GM12878 (cell line): ENCODE data around the gene PANK1. TPM values are rescaled to one million over a fixed set of nuclear protein-coding genes. Genes with fewer than 3 reads are reported as not detected.

ENCODE experiments used
- ASH2L ChIP-seq: fragments of 300-600, 200-600 bp; sonication (generic); IDR thresholded peaks from 2 replicates; pipeline ENCODE4 v1.6.1; 2017; ENCODE audit warnings: low read depth, mild to moderate bottlenecking, borderline replicate concordance
- ATF7 ChIP-seq: fragments of 450-650 bp; IDR thresholded peaks from 2 replicates; pipeline ENCODE4 v1.6.1; 2016; ENCODE audit warnings: low read depth, mild to moderate bottlenecking
- BACH1 ChIP-seq: fragments of 450-650 bp; IDR thresholded peaks from 2 replicates; pipeline ENCODE4 v1.6.1; 2017; ENCODE audit warnings: mild to moderate bottlenecking, borderline replicate concordance
- CBX5 ChIP-seq: sonication (generic); IDR thresholded peaks from 2 replicates; pipeline ENCODE4 v1.6.1; 2016; ENCODE audit warnings: low read depth, moderate library complexity, mild to moderate bottlenecking, inconsistent platforms
- CEBPB ChIP-seq, 2 experiments: fragments of 150-350 bp in 1 of 2; IDR thresholded peaks; 2 replicates each; pipeline ENCODE4 v1.6.1; 2012 to 2014; ENCODE audit warnings: low read depth in 2 of 2, low read length in 2 of 2, borderline replicate concordance in 1 of 2, inconsistent platforms in 1 of 2
- FOXM1 ChIP-seq: IDR thresholded peaks from 2 replicates; pipeline ENCODE4 v1.6.1; 2012; ENCODE audit warnings: low read depth, mild to moderate bottlenecking, inconsistent platforms, low read length, moderate library complexity
- GABPA ChIP-seq: IDR thresholded peaks from 2 replicates; pipeline ENCODE4 v1.6.1; 2014; ENCODE audit warnings: antibody characterized with exemption, low read depth, mild to moderate bottlenecking, inconsistent platforms
- HDAC2 ChIP-seq: fragments of 200-600 bp; sonication (generic); IDR thresholded peaks from 2 replicates; pipeline ENCODE4 v1.6.1; 2017
- IKZF2 ChIP-seq, 2 experiments: fragments of 450-650 bp; IDR thresholded peaks; 2 replicates each; pipeline ENCODE4 v1.6.1; 2017; ENCODE audit warnings: mild to moderate bottlenecking in 2 of 2, moderate library complexity in 2 of 2
- KDM1A ChIP-seq: fragments of 200-600 bp; sonication (generic); IDR thresholded peaks from 2 replicates; pipeline ENCODE4 v1.6.1; 2016; ENCODE audit warnings: borderline replicate concordance
- MTA2 ChIP-seq: fragments of 450-650 bp; IDR thresholded peaks from 2 replicates; pipeline ENCODE4 v1.6.1; 2016; ENCODE audit warnings: low read depth, mild to moderate bottlenecking, moderate library complexity
- NR2F1 ChIP-seq: fragments of 450-650 bp; conservative IDR thresholded peaks from 2 replicates; pipeline ENCODE4 v1.6.1; 2017; ENCODE audit warnings: mild to moderate bottlenecking
- SIX5 ChIP-seq: IDR thresholded peaks from 2 replicates; pipeline ENCODE4 v1.6.1; 2011; ENCODE audit warnings: mild to moderate bottlenecking, low read depth, low read length, moderate library complexity; ENCODE audit not compliant: severe bottlenecking
- SUPT20H ChIP-seq: IDR thresholded peaks from 2 replicates; pipeline ENCODE4 v1.6.1; 2011; ENCODE audit warnings: low read depth, mild to moderate bottlenecking, low read length, moderate library complexity, borderline replicate concordance; ENCODE audit not compliant: control insufficient read depth
- ZNF274 ChIP-seq: IDR thresholded peaks from one replicate; pipeline ENCODE4 v1.8.0; 2011; ENCODE audit not compliant: insufficient read length, insufficient read depth
- polyA plus RNA-seq, 11 experiments: library from polyadenylated mRNA; depleted of rRNA in 4 of 11; unstranded in 6 of 11; stranded (reverse) in 5 of 11; fragments of >200 nt; fragmentation: Nextera tagmentation in 4 of 11; fragmentation: Illumina TruSeq in 1 of 11; extraction: Ambion mirVana in 4 of 11; extraction: Trizol in 1 of 11; gene quantifications; 1 replicate in 1 of 11; 2 replicates in 10 of 11; pipeline versions ENCODE4 v1.2.1 to v1.2.3, GENCODE V29; 2011 to 2016; ENCODE audit warnings: inconsistent platforms in 2 of 11, missing spikeins in 2 of 11, low read depth in 1 of 11
- total RNA-seq, 4 experiments: library from RNA; depleted of rRNA in 3 of 4; stranded (reverse); fragments of >200 nt in 3 of 4; fragmentation: Illumina TruSeq in 1 of 4; extraction: Trizol in 1 of 4; gene quantifications; 2 replicates each; pipeline versions ENCODE4 v1.2.1 to v1.2.3, GENCODE V29; 2013 to 2021
- TF ChIP-seq, protein P1 (sequence below): fragments of 450-650 bp; IDR thresholded peaks from 2 replicates; pipeline ENCODE4 v1.6.1; 2017; ENCODE audit warnings: low read depth, mild to moderate bottlenecking, moderate library complexity
- TF ChIP-seq, protein P2 (sequence below): fragments of 450-650 bp; IDR thresholded peaks from 2 replicates; pipeline ENCODE4 v1.6.1; 2017; ENCODE audit warnings: mild to moderate bottlenecking
- TF ChIP-seq, protein P3 (sequence below): IDR thresholded peaks from 2 replicates; pipeline ENCODE4 v1.6.1; 2011; ENCODE audit warnings: borderline replicate concordance, low read depth, mild to moderate bottlenecking, moderate library complexity, mixed read lengths, low read length; ENCODE audit not compliant: insufficient read depth; ENCODE audit errors: extremely low read length

PANK1 gene
- total and polyA plus RNA-seq, 10 of the 15 experiments (the other 5 are each of a cell fraction or from before 2014, with no cell fraction given), result 1.9 to 10.6 (median 5.8) TPM

DNA sequence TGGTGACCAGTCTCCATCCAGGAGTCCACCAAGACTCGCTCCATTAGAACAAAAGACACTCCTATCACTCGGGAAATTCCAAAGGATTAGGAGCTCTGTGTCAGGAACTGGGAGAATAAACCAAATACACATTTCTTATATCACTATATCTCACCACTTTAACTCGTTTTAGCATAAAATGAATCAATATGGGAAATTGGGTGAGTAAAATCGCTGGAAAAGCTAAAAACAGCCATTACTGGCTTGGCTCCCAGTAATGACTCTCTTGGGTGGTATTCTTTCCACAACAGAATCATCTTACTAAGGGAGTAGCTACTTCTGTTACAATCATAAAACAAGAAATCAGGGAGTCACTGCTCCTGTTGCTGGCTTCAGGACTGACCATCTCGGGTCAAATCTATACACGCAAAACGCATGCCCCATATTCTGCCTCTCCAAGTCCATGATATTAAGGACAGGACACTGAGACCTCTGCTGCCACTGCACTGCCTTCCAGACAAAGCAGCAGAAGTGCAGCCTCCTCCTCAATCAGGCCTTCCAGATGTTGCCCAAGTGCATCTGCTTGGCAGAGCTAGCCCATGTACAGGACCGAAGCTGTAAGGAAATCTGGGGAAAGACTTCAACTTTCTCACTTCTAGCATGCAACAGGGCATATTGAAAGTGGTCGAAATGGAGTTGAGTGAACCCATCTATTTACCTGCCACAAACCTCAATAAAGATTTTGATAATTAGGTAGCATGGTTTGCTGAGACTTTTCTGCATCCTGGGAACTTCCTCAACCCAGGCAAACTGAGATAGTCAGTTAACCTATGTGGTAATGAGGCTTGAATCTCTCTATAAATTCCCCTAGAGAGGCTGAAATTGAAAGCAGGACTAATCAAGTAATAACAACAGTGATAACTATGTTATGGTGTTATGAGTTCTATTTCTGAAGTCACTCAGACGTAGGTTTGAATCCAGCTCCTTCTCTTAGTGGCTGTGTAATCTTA lies 14.4 kb upstream of the PANK1 start (continued):
- TF ChIP-seq, protein P1, sequence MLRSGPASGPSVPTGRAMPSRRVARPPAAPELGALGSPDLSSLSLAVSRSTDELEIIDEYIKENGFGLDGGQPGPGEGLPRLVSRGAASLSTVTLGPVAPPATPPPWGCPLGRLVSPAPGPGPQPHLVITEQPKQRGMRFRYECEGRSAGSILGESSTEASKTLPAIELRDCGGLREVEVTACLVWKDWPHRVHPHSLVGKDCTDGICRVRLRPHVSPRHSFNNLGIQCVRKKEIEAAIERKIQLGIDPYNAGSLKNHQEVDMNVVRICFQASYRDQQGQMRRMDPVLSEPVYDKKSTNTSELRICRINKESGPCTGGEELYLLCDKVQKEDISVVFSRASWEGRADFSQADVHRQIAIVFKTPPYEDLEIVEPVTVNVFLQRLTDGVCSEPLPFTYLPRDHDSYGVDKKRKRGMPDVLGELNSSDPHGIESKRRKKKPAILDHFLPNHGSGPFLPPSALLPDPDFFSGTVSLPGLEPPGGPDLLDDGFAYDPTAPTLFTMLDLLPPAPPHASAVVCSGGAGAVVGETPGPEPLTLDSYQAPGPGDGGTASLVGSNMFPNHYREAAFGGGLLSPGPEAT, result peak; percentile 18; the same call in 1 of the 2 replicates
- TF ChIP-seq, protein P2, sequence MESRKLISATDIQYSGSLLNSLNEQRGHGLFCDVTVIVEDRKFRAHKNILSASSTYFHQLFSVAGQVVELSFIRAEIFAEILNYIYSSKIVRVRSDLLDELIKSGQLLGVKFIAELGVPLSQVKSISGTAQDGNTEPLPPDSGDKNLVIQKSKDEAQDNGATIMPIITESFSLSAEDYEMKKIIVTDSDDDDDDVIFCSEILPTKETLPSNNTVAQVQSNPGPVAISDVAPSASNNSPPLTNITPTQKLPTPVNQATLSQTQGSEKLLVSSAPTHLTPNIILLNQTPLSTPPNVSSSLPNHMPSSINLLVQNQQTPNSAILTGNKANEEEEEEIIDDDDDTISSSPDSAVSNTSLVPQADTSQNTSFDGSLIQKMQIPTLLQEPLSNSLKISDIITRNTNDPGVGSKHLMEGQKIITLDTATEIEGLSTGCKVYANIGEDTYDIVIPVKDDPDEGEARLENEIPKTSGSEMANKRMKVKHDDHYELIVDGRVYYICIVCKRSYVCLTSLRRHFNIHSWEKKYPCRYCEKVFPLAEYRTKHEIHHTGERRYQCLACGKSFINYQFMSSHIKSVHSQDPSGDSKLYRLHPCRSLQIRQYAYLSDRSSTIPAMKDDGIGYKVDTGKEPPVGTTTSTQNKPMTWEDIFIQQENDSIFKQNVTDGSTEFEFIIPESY, result no peak
- TF ChIP-seq CEBPB (IDR thresholded peaks at IDR 0.05; ENCODE audit: borderline replicate concordance in 1 of 2, low read depth in 2 of 2, low read length in 2 of 2), result no peak
- TF ChIP-seq HDAC2, result no peak
- TF ChIP-seq MTA2, result peak; percentile 84
- TF ChIP-seq ATF7, result peak; percentile 23; the same call in 1 of the 2 replicates
- no peak for TF ChIP-seq ZNF274
- peak; percentile 55 to 58; a peak in 2 of 4 replicates for TF ChIP-seq IKZF2 (IDR thresholded peaks at IDR 0.05)
- TF ChIP-seq GABPA, result no peak
- no peak for TF ChIP-seq FOXM1
- TF ChIP-seq KDM1A, result no peak
- TF ChIP-seq SUPT20H, result no peak
- no peak for TF ChIP-seq SIX5
- TF ChIP-seq, protein P3, sequence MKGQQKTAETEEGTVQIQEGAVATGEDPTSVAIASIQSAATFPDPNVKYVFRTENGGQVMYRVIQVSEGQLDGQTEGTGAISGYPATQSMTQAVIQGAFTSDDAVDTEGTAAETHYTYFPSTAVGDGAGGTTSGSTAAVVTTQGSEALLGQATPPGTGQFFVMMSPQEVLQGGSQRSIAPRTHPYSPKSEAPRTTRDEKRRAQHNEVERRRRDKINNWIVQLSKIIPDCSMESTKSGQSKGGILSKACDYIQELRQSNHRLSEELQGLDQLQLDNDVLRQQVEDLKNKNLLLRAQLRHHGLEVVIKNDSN, result no peak
- TF ChIP-seq ASH2L, result no peak
- TF ChIP-seq CBX5, result no peak
- TF ChIP-seq NR2F1, result peak; percentile 75
- no peak for TF ChIP-seq BACH1
